HG02623 (cell line): Measurements from ENCODE around the gene DLX5.

Experiments
- ATAC-seq: cut with Tn5 transposase; IDR thresholded peaks from one replicate; pipeline ENCODE4 v1.9.1; 2021; ENCODE audit warnings: moderate library complexity; ENCODE audit not compliant: unreplicated experiment

The DLX5 gene

DNA sequence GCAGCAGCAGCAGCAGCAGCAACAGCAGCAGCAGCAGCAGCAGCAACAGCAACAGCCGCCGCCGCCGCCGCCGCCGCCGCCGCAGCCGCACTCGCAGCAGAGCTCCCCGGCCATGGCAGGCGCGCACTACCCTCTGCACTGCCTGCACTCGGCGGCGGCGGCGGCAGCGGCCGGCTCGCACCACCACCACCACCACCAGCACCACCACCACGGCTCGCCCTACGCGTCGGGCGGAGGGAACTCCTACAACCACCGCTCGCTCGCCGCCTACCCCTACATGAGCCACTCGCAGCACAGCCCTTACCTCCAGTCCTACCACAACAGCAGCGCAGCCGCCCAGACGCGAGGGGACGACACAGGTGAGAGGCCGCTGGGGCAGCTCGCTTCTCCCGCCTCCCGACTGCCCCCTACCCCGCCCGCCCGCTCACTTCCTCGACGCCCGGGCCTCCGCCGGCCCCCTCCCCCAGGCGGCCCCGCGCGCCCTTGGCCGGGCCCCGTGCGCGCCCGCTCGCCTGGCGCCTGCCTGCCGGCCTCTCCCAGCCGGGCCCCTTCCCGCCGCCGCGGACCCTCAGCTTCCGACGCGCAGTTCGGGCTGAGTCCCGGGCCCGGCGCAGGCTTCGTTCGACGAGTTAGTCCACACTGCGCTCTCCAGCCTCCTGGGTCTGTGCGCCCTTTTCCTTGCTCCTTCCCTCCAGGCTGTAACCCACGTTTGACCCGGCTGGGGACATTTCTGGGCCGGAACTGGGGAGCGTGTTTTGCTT, 18.4 kb downstream of the DLX5 start:
- no peak for ATAC-seq

DNA sequence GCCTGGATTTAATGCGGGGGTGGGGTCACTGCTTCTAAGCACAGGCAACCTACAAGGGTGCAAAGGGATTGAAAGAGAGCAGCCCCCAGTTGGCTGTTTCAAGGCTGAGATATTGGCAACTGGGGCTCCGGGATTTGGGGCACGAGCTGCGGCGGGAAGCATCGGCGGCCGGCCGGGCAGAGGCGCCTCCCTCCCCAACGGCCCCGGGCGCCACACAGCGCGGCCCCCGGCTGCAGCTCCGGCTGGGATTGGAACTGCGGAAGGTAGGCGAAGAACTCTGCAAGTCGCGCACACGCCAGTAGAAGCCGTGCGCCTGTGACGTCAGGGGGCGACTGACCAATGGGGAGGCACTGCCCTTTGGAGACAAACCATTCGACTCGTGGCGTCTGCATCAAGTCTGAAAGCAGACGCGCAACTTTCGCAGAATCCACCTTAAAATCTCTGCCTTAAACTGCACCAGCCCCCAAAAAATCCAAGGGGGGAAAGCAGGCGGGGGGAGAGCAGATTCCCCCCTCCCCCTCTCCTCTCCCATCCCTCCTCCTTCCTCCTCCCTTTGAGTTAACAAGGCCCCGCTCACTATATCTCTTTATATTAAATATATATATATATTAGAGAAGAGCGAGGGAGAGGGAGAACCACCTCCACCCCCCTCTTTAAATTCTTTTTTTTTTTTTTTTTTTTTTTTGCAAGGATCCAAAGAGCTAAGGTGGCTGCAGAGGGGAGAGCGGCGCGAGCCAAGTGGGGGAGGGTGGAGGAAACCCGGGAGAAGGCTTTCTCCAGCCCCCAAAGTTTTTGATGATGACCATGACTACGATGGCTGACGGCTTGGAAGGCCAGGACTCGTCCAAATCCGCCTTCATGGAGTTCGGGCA, 19.2 kb downstream of the DLX5 start, which contains the start of gene DLX6:
TSS of gene DLX6 (plus strand) at position 371 of the 872 bp plus-strand sequence. CDS start at position 796, 425 bp downstream.
- no peak for ATAC-seq

DNA sequence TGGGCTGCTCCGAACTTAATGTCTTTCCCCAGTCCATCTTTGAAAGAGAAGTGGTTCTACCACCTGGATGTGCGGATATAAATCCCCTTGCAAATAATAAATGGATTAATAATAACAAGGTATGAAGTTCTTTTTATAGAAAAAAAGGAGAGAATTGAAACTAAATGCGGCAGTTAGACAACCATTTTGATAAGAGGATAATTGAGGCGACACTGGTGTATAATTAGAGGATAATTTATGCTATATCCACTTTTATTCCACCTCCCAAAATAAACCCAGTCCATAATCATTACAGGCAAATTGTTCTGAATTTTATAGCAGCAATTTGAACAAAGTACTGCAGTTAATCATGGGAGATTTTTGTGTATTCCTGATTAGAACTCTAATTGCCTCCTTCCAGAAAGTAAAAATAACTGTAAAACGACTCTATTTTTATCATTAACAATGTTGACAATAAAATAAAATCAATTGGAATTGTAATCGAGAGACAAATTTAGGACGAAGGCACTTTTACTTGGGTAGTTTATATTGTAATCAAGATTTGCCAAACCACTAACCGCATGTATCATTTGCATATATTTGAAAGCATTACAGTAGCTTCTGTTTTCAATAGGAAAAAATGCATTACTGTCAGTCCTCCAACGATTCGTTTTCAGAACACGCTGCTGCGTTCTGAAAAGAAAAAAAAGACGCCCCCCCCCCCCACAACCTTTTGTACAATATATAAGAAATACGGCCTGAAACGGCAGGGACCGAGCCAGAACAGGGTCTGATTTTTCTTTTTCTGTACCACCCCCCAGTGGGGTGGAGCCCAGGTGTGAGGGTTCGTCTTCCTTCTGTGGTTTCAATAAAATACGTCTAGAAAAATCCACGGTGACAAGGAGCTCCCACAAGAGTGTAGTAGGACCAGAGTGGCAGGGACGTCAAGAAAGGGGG, 20.1 kb downstream of the DLX5 start:
- ATAC-seq = no peak

DNA sequence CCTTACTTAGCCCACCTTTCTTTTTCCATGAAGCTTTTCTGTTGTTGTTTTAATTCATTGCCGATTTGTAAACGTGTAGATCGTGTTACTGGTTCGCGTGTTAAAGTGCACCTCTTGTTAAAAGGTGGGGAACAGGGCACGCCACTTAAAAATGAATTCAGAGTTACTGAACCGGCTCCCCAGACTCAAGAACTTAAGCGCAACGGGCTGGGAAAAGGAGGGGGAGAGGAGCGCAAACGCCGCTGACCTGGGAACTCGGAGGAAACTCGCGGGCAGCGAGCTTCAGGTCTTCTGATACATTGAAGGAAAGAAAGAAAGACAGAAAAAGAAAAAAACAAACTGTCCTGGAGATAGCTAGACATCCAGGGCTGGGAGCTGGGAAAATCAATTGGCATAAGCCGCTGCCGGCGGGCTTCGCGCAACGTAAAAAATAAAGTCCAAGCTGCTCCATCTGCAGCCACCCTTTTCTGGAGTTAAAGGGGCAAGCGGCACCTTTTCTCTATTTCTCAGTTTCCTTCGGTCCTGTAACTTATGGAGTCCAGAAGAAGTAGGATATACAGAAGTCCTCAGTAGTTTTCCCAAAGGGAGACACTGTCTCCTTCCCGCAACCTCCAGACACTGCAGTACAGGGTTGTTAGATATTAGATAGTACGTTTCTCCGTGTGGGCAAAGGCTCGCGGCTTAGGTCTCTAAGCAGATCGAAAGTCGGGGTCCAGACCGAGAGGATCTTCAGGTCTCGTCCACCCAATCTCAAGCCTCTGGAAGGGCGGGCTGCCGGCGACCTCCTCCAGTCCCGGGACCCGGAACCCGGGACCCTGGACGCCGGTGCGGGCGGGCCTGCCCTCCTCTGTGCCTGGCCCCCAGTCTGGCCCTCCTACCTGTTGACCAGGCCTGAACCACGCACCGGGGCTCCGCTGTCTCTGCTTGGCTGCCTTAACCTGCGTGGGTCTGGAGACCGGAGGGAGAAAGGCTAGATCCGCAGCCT, 21.1 kb downstream of the DLX5 start:
- ATAC-seq = no peak

DNA sequence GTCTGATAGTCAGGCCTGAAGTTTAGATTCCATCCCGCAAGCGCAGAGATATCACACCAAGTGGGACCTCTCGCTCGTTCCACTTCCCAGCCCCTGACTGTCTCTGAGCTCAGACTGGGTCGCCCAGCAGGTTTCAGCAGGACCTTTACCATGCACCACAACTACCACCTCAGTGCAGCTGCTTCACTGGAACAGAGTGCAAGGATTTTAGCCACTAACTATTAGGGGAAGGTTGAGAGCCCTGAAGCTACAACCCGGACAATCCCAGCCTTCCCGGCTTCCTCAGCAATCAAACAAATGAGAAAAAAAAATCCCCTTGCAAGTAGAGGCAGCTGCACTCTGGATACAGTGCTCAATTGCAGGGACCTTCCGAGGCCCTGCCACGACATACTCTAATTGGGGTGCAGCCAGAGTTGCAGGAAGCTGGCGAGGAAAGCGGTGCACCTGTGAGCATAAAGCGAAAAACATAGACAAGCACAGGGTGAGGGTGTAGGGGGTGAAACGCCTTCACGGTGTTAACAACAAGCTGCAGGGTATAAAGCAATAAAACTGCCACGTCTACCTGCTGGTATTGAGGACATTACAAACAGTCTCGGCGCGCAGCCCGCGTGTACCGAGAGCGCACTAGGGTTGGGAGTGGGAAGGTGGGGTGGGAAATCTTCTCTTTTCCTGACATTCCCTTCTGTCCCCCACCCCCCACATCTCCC, 21.9 kb downstream of the DLX5 start:
- ATAC-seq = no peak

DNA sequence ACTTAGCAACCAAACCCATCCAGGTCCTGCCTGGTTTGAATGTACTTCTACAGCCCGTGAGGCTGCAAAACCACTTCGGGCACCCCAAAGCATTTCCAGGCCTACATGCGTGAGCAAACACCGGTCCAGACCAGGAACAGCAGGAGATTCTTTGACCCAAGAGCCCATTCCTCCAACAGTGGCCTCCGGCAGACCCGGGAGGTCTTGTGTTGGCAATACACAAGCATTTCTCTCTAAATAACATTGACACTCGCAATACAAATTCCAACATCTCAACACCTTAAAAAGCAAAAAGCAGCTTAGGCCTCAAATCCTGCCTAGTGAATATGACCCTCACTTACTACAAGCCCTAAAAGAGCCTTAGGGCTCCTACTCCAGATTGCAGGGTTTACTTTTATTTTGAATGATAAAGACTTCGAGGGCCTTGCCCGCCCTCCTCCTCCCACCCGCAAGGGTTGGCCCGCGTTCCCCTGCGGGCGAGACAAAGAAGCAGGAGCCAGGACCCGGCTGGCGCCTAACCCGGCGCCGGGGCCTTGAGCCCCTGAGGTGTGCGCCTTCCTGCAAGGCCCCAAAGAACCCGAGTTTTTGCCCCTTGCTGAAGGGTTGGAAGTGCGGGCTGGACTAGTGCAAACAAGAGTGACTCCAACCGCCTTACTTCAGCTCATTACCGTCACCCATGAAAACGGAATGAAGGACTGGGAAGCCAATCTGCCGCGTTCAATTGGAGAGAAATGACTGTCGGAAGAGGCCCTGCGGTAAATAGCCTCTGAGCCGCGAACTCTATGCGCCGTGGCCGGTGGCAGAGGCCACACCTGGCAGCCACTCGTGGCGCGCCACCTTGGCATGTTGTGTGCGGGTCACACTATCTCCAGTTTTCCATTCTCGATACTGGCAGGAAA, 22.7 kb downstream of the DLX5 start:
- ATAC-seq = no peak

DNA sequence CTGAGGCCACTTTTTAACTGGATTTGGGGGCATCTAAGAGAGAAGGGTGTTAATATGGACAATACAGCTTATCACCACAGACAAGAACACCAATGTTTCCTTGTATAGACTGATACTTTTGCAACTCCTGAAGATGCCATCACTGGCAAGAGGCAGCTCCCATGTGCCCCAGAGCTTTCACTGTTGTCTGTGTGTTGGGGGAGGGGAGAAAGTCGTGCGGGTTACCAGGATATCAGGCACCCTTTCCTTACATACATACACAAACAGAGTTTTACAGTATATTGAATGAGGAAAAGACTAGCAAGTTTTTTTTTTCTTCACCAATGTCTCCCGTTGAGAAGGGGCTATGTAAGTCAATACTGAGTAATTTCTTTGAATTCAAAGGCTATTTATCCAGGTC, 23.4 kb downstream of the DLX5 start:
- ATAC-seq = no peak

DNA sequence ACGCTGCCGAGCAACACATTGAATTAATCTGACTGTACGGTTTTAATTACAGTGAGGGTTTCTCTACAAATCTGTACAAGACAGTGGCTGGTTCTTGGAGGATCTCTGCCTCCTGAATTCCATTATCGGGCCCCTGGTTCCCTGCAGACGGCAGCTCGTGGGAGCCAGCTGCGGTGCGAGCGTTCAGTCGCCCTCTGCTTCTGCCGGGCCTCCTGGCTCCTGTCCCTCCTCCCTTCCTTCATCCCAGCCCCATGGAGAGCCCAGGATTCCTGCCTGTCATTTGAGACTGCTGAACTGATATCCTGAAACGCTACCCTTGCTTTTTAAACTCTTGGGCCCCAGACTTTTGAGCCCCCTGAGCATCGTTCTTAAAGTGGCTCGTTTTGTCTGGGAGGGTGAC, 25.9 kb downstream of the DLX5 start:
- ATAC-seq = no peak

DNA sequence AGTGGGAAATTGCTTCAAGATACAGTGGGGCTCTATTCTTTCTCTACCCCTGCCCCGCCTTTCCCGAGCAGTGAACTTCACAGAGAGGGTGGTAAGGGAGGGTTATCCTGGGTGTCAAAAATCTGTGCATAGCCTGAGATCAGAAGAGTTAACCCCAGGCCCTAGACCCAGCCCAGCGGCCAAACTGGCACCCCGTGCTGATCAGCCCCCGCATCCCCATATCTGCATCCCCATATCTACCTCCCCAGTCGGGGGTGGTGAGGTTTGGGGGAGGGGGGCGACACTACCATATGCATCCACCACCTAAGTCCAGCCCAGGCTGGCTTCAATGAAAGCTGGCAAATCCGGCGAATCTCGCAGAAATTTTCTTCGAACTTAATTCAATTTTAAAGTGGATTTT, 26.3 kb downstream of the DLX5 start:
- ATAC-seq = no peak

DNA sequence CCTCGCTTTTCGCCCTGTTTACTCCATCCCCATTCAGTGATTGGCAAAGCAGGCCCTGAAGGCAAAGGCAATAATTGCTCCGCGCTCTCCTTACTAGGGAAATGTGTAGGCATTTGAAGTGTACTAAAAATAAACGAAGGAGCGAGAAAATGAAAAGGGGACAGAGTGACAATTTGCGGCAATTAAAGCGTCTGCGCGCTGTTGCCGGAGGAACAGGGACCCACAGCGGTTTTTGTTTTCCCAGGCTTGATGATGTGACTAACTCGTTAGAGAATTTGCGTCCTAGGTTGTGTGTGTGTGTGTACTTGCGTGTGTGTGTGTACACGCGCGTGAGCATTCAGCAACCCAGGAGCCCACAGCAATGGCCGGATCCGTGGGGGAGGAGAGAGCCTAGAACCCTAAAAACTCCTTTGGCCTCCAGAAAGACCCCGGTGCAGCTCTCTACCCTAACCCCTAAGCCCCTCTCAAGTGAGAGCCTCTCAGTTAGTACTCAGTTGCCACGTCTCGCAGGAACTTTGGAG, 27.1 kb downstream of the DLX5 start:
- ATAC-seq = no peak

DNA sequence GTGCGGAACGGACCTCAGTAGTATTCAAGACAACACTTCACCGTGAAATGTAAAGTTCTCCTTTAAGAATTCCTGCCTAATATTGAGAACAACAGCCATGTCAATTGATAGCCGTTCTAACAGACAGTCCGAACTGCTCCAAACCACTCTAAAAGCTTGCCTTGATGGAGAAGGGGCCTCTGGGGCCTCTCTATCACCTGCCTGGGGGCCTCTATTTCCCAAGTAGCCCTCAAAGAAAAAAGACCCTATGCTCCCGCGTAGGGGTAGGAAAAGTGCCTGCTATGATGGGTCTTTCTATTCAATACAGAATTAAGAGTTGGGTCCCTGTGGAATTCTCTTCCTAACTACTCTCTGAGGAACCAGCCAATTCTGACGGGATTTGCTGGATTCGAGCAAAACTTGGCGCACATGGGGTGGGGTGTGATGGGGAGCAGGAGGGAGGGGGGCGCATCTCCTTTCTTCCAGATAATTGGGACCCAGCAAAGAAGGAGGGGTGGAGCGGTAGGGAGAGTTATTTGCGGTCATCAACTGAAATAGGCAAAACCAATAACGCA, 27.6 kb downstream of the DLX5 start:
- ATAC-seq = no peak

DNA sequence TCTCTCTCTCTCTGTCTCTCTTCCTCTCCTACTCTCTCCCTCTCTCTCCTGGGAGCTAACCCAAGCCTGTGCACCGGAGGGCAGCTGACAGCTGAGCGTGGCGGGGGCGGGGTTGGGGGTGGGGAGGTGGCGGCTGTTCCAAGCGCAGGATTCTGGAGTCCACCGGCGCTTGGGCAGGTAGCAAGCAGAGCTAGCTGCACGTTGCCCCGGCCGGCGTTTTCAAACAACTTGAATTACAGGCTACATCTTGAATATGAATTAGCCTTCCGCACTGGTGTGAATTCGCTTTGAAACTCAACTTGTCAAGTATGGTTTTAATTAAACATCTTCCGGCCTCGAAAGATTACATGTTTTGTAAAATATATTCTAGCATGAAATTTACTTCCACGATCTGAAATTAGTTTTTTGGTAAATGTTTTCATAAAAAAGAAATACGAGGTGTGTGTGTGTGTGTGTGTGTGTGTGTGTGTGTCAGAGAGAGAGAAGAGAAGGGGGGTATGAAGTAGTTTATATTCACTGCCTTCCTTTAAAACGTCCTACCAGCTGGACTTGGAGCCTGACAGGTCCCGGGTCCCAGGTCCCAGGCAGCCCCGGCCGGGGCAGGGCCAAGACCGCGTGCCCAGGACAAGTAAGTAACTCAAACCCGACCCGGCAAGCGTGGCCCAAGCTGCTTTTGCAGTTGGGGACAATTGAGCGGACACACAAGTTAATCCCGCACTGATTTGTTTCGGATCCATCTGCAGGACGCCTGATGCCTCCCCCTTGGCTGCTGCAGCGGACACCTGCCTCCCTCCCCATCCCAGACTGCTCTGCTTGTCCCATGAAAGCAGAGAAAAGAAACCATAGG, 28.3 kb downstream of the DLX5 start:
- ATAC-seq = no peak

DNA sequence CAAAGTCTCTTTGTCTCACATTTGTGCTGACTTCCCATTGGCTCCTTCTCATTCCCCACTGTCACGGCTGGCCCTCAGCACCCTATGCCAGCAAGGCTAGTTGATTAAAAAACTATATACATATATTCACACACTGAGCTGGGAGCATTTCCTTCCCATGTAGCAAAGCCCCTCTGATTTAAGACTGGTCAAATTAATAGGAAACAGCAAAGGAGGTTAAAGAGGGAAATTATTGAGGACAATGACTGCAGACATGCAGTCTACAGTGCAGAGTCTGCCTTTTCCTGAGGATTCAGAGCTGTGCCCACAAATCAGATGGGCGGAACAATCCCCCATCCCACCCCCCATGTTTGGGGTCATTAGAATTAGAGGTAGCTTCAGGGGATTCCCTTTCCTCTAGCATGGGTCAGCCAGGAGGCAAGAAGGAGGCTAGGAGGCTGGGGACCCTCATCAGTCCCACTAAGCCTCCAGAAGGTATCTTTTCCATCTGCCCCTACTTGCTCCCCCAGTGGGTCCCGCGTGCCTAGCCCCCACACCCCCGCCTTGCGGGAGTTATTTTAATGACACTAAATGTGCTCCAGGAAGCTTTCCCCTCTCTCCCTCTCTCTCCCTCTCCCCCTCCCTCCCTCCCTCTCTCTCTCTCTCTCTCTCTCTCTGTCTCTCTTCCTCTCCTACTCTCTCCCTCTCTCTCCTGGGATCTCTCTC, 29.1 kb downstream of the DLX5 start:
- no peak for ATAC-seq

DNA sequence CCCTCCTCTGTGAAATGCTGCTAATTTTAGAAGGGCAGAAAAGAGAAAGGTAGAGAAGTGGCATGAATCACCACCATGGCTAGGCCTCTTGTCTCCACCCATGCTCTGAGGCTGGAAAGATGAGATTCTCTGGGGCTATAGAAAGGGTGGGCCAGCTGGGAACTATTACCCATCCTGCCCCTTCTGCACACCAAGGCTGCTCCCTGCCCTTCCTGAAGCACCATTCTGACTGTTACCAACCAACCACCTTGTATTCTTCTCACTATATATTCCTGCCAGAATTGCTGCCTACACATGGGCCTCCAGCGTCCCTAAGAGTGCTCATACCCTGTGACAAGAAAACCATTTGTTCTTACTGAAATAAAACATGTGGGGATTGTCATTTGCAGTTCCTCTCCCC, 30.7 kb downstream of the DLX5 start:
- no peak for ATAC-seq

DNA sequence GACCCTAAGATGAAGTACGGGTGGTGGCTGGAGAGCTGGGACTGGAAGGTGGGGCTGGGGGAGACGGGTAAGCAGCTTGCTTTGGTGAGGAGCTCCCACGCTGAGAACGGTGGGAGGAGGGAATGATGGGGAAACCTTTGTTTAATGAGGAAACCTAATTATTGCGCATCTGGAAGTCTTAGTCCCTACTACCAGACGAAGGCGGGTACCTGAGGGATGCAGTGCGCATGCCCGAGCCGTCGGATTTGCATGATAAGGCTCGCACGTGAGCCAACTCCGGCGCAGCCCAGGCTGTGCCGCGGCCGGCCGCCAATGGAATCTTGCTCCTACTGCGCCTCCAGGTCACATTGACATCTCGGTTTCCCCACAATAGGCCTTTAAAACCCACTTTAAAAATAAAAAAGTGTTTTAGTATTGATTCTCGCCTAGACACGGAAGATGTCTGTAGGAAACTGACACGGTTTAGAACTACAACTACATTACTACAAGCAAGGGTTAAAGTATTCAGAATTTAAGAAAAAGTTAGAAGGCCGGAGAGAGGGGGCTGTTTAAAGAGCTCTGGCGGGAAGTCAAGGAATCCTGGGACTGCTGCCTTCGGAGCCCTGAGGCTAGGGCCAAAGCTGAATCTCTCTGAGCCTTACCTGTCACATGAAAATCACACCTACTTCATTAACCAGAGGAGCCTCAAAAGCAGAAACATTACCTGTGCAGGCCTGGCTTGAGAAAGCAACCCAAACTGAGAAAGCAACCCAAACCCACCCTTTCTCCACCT, 31.4 kb downstream of the DLX5 start:
- no peak for ATAC-seq
